ENCODE measurements around the gene CHRDL2.

The CHRDL2 gene

GRCh38 chr11:74748211-74749126, 17.2 kb upstream of the CHRDL2 start, which contains the start of gene RNF169:
Gene RNF169, plus strand, starts transcription at chr11:74748849. Its CDS starts 32 bp downstream, at chr11:74748881.
- peak; percentile 83 for DNase-seq (ENCODE audit: low read depth)

GRCh38 chr11:74746868-74747267, 15.6 kb upstream of the CHRDL2 start:
- no peak for DNase-seq (ENCODE audit: low read depth)

GRCh38 chr11:74744277-74744676, 13.1 kb upstream of the CHRDL2 start:
- no peak for DNase-seq (ENCODE audit: low read depth)

GRCh38 chr11:74743640-74744039, 12.4 kb upstream of the CHRDL2 start:
- no peak for DNase-seq (ENCODE audit: low read depth)

GRCh38 chr11:74742070-74742469, 10.8 kb upstream of the CHRDL2 start:
- DNase-seq (ENCODE audit: low read depth): no peak

- DNase-seq (ENCODE audit: low read depth): peak; percentile 18
Measured at GRCh38 chr11:74739546-74740270, 8.5 kb upstream of the CHRDL2 start.

- no peak for DNase-seq (ENCODE audit: low read depth)
Measured at GRCh38 chr11:74736031-74736430, 4.8 kb upstream of the CHRDL2 start.

- DNase-seq (ENCODE audit: low read depth): no peak
Measured at GRCh38 chr11:74735365-74735928, 4.2 kb upstream of the CHRDL2 start.

GRCh38 chr11:74734559-74734925, 3.3 kb upstream of the CHRDL2 start:
- DNase-seq (ENCODE audit: low read depth): no peak

GRCh38 chr11:74730571-74731260, 510 bp downstream of the CHRDL2 start:
- no peak for DNase-seq (ENCODE audit: low read depth)

GRCh38 chr11:74729397-74729796, 1.8 kb downstream of the CHRDL2 start:
- DNase-seq (ENCODE audit: low read depth): no peak

GRCh38 chr11:74726547-74727182, 4.6 kb downstream of the CHRDL2 start:
- DNase-seq (ENCODE audit: low read depth): peak; percentile 26

GRCh38 chr11:74725701-74726100, 5.5 kb downstream of the CHRDL2 start:
- DNase-seq (ENCODE audit: low read depth): no peak

GRCh38 chr11:74723511-74723910, 7.7 kb downstream of the CHRDL2 start:
- DNase-seq (ENCODE audit: low read depth): no peak

GRCh38 chr11:74721479-74721835, 9.8 kb downstream of the CHRDL2 start:
- no peak for DNase-seq (ENCODE audit: low read depth)

- DNase-seq (ENCODE audit: low read depth): no peak
Measured at GRCh38 chr11:74720596-74721478, 10.4 kb downstream of the CHRDL2 start.

- no peak for DNase-seq (ENCODE audit: low read depth)
Measured at GRCh38 chr11:74719011-74719410, 12.2 kb downstream of the CHRDL2 start.

GRCh38 chr11:74717221-74717969, 13.8 kb downstream of the CHRDL2 start:
- DNase-seq (ENCODE audit: low read depth): no peak

- no peak for DNase-seq (ENCODE audit: low read depth)
Measured at GRCh38 chr11:74714904-74715303, 16.3 kb downstream of the CHRDL2 start.

- DNase-seq (ENCODE audit: low read depth): no peak
Measured at GRCh38 chr11:74713686-74714085, 17.5 kb downstream of the CHRDL2 start.
